ENCODE measurements around the gene PSAPL1. TPM values are rescaled to one million over a fixed set of nuclear protein-coding genes. Genes with fewer than 3 reads are reported as not detected.

The PSAPL1 gene
- total RNA-seq, 1 donor from 2014 or later, result not detected

DNA sequence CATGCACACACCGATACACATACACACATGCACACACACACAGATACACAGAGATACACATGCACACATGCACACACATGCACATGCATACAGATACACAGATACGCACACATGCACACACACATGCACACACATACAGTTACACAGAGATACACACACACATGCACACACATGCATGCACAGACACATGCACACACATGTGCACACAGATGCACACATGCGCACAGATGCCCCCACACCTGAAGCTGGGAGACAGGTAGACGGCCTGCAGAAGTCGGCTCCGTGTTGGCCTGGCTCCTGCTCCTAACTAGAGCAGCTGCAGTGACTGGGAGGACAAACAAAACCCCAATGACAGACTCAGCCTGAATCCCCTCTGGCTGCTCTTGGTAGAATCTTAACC, 46.8 kb downstream of the PSAPL1 start:
- Histone ChIP-seq H3K27ac (ENCODE audit: low read depth, low read length) (no peak overlapping the region), H3K9ac (ENCODE audit: low read depth in 1 of 3, low read length in 3 of 3) (no peak overlapping the region), H3K36me3 (ENCODE audit: control insufficient read depth in 3 of 3, insufficient read depth in 3 of 3, low read length in 3 of 3) (no peaks in the 10 kb centered on the region), H3K4me1 (ENCODE audit: control insufficient read depth in 3 of 3, insufficient read depth in 3 of 3, low read length in 3 of 3) (peaks cover 0 to 2% (median 0%) of the 10 kb centered on the region in 3 donors), H3K9me3 (ENCODE audit: control insufficient read depth in 3 of 3, low read length in 3 of 3) (no peaks in the 10 kb centered on the region), H3K4me3 (ENCODE audit: low read length in 3 of 3) (no peak overlapping the region), H3K27me3 (ENCODE audit: control insufficient read depth in 3 of 3, insufficient read depth in 3 of 3, low read length in 3 of 3) (peaks cover 5 to 22% (median 20%) of the 10 kb centered on the region in 3 donors)

DNA sequence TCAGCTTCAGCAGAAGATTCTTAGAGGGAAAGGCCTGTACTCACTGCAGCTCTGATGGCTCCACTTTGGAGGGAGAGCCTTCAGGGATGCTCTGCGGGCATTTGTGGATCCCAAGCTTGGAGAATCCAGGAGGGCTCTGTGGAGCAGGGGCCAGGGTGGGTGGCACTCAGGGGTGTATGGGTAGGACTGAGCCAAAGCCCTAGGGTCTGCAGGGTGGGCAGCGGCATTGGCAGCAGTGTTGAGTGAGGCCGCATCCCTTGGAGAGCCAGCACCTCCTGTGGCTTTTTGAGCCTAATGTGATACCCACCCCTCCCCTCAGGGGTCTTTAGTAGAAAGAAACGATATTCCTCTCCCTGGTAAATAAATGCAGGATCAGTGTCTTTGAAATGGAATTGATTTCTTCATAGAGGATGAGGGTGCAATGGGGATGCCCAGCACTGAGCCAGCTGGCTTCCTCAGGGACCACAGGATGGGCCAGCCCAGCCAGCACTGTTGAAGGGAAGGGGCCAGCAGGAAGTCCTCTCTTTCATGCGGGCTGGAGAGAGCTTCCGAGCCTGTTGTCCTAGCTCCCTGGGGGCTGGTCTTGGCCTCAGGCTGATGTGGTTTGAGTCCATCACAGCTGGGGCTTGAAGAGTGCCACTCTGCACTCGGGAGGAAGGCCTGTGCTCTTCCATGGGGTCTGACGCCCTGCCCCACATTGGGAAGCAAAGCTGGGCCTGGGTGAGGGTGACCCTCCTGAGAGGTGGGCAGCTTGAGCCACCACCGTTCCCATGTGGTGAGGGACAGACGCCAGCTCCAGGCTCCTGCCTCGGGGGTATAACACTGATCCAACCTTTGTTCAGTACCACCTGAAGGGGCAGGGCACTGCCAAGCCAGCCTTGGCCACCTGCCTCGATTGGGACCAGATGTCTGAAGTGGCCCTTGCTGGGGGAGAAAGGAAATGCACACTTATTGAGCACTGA, 49.5 kb downstream of the PSAPL1 start:
- Histone ChIP-seq H3K27ac (ENCODE audit: low read depth, low read length) (no peak overlapping the region), H3K9ac (ENCODE audit: low read depth in 1 of 3, low read length in 3 of 3) (no peak overlapping the region), H3K9me3 (ENCODE audit: control insufficient read depth in 3 of 3, low read length in 3 of 3) (no peaks in the 10 kb centered on the region), H3K4me1 (ENCODE audit: control insufficient read depth in 3 of 3, insufficient read depth in 3 of 3, low read length in 3 of 3) (peaks cover 0 to 4% (median 0%) of the 10 kb centered on the region in 3 donors), H3K4me3 (ENCODE audit: low read length in 3 of 3) (no peak overlapping the region), H3K36me3 (ENCODE audit: control insufficient read depth in 3 of 3, insufficient read depth in 3 of 3, low read length in 3 of 3) (no peaks in the 10 kb centered on the region), H3K27me3 (ENCODE audit: control insufficient read depth in 3 of 3, insufficient read depth in 3 of 3, low read length in 3 of 3) (peaks cover 0 to 8% (median 6%) of the 10 kb centered on the region in 3 donors)

- Histone ChIP-seq H3K27me3 (ENCODE audit: control insufficient read depth in 3 of 3, insufficient read depth in 3 of 3, low read length in 3 of 3) (peaks cover 0 to 11% (median 10%) of the 10 kb centered on the region in 3 donors), H3K9me3 (ENCODE audit: control insufficient read depth in 3 of 3, low read length in 3 of 3) (no peaks in the 10 kb centered on the region), H3K4me3 (ENCODE audit: low read length in 3 of 3) (no peak overlapping the region), H3K36me3 (ENCODE audit: control insufficient read depth in 3 of 3, insufficient read depth in 3 of 3, low read length in 3 of 3) (no peaks in the 10 kb centered on the region), H3K4me1 (ENCODE audit: control insufficient read depth in 3 of 3, insufficient read depth in 3 of 3, low read length in 3 of 3) (peaks cover 0 to 4% (median 0%) of the 10 kb centered on the region in 3 donors), H3K27ac (ENCODE audit: low read depth, low read length) (no peak overlapping the region), H3K9ac (ENCODE audit: low read depth in 1 of 3, low read length in 3 of 3) (no peak overlapping the region)
These were observed 50.5 kb downstream of the PSAPL1 start for GRCh38 chr4:7384003-7384928.

DNA sequence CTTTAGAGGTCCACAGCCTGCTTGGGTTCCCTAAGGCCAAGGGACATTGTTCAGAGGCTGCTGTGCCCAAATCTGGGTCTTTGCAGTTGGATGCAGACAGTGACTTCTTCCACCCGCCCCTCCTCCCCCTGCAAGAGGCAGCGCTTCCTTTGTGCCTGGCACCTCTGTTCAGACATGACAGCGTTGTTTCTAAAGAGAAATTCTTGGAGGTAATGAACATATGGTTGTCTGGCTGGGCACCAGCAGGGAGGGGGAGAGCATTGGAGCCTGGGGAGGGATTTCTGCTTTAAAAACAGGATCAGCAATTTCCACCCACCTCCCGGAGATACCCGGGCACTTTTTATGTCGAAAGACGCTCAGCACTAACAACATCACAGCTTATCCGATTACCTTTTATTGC, 51.5 kb downstream of the PSAPL1 start:
- H3K36me3 ChIP-seq (ENCODE audit: control insufficient read depth in 3 of 3, insufficient read depth in 3 of 3, low read length in 3 of 3), result no peaks in the 10 kb centered on the region
- H3K4me1 ChIP-seq (ENCODE audit: control insufficient read depth in 3 of 3, insufficient read depth in 3 of 3, low read length in 3 of 3), result peaks cover 0 to 4% (median 0%) of the 10 kb centered on the region in 3 donors
- H3K27me3 ChIP-seq (ENCODE audit: control insufficient read depth in 3 of 3, insufficient read depth in 3 of 3, low read length in 3 of 3), result peaks cover 0 to 21% (median 11%) of the 10 kb centered on the region in 3 donors

DNA sequence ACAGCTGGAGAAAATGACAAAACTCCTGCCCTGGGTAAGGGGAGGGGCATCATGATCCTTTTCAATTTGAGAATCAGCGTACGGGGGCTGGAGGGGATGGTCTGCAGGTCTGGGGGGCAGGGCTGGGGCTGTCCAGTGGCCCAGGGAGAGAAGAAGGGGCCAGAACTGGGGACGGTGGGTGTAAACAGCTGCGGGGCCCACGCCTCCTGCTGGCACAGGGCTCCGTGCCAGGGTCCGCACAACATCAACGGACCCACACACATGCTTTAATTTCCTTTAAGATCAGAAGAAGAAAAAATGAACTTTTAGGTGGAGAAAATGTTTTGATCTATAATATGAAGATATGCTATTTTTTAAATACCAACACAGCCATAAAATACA, 52.1 kb downstream of the PSAPL1 start:
- peaks cover 0 to 24% (median 11%) of the 10 kb centered on the region in 3 donors for H3K27me3 ChIP-seq (ENCODE audit: control insufficient read depth in 3 of 3, insufficient read depth in 3 of 3, low read length in 3 of 3)
- H3K9ac ChIP-seq (ENCODE audit: low read depth in 1 of 3, low read length in 3 of 3), result no peak overlapping the region
- H3K4me1 ChIP-seq (ENCODE audit: control insufficient read depth in 3 of 3, insufficient read depth in 3 of 3, low read length in 3 of 3), result peaks cover 0 to 4% (median 0%) of the 10 kb centered on the region in 3 donors
- H3K36me3 ChIP-seq (ENCODE audit: control insufficient read depth in 3 of 3, insufficient read depth in 3 of 3, low read length in 3 of 3), result no peaks in the 10 kb centered on the region
- no peaks in the 10 kb centered on the region for H3K9me3 ChIP-seq (ENCODE audit: control insufficient read depth in 3 of 3, low read length in 3 of 3)
- H3K27ac ChIP-seq (ENCODE audit: low read depth, low read length), result no peak overlapping the region
- no peak overlapping the region for H3K4me3 ChIP-seq (ENCODE audit: low read length in 3 of 3)

More for the DNA sequence above, 51.5 kb downstream of the PSAPL1 start:
- Histone ChIP-seq H3K27ac (ENCODE audit: low read depth, low read length) (no peak overlapping the region), H3K9ac (ENCODE audit: low read depth in 1 of 3, low read length in 3 of 3) (no peak overlapping the region), H3K9me3 (ENCODE audit: control insufficient read depth in 3 of 3, low read length in 3 of 3) (no peaks in the 10 kb centered on the region), H3K4me3 (ENCODE audit: low read length in 3 of 3) (no peak overlapping the region)

GRCh38 chr4:7381890-7382633, 52.7 kb downstream of the PSAPL1 start:
- Histone ChIP-seq H3K27ac (ENCODE audit: low read depth, low read length) (no peak overlapping the region), H3K27me3 (ENCODE audit: control insufficient read depth in 3 of 3, insufficient read depth in 3 of 3, low read length in 3 of 3) (peaks cover 0 to 29% (median 11%) of the 10 kb centered on the region in 3 donors), H3K4me1 (ENCODE audit: control insufficient read depth in 3 of 3, insufficient read depth in 3 of 3, low read length in 3 of 3) (peaks cover 0 to 4% (median 0%) of the 10 kb centered on the region in 3 donors), H3K9ac (ENCODE audit: low read depth in 1 of 3, low read length in 3 of 3) (no peak overlapping the region), H3K36me3 (ENCODE audit: control insufficient read depth in 3 of 3, insufficient read depth in 3 of 3, low read length in 3 of 3) (no peaks in the 10 kb centered on the region), H3K4me3 (ENCODE audit: low read length in 3 of 3) (no peak overlapping the region), H3K9me3 (ENCODE audit: control insufficient read depth in 3 of 3, low read length in 3 of 3) (no peaks in the 10 kb centered on the region)

DNA sequence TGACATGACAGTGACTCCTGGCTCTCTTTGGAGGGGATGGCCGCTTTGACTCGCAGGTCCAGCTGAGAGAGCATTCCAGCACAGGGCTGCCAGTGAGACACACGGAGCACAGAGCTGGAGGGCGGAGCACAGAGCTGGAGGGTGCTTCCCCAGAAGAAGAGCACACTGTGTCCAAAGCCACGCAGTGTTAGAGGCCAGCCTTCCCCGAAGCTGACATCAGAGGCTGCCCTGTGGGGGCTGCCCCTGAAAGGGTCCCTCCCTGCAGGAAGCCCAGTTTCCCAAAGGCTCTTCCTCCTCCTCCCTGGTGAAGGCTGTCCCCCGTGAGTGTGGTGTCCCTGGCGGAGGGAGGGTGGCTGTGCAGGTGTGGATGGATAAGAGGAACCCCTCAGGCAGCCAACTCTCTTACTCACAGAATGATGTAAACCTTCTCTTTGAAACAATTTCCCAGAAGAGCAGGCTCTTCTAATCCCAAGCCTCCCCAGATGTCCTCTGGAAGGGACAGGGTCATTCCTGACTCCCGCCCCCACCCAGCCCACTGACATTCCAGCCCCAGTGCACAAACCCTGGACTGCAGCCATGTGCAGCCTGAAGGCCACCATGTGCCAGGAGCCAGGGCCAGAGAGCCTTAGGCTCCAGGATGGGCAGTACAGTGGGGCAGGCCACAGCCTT, 53.4 kb downstream of the PSAPL1 start:
- no peaks in the 10 kb centered on the region for H3K9me3 ChIP-seq (ENCODE audit: control insufficient read depth in 3 of 3, low read length in 3 of 3)
- H3K27ac ChIP-seq (ENCODE audit: low read depth, low read length), result no peak overlapping the region
- H3K4me3 ChIP-seq (ENCODE audit: low read length in 3 of 3), result no peak overlapping the region
- peaks cover 0 to 31% (median 11%) of the 10 kb centered on the region in 3 donors for H3K27me3 ChIP-seq (ENCODE audit: control insufficient read depth in 3 of 3, insufficient read depth in 3 of 3, low read length in 3 of 3)
- no peak overlapping the region for H3K9ac ChIP-seq (ENCODE audit: low read depth in 1 of 3, low read length in 3 of 3)
- peaks cover 0 to 4% (median 0%) of the 10 kb centered on the region in 3 donors for H3K4me1 ChIP-seq (ENCODE audit: control insufficient read depth in 3 of 3, insufficient read depth in 3 of 3, low read length in 3 of 3)
- H3K36me3 ChIP-seq (ENCODE audit: control insufficient read depth in 3 of 3, insufficient read depth in 3 of 3, low read length in 3 of 3), result no peaks in the 10 kb centered on the region
